ENCODE results near the gene GRK6.

GRK6 gene

GRCh38 chr5:177448244-177448950 lies 21.9 kb downstream of the GRK6 start:
- H3K4me3 ChIP-seq (ENCODE audit: low read depth, low read length), result no peak overlapping the region

GRCh38 chr5:177449140-177450061 lies 22.9 kb downstream of the GRK6 start:
- TF ChIP-seq CTCF (IDR thresholded peaks at IDR 0.05; ENCODE audit: low read depth, low read length), result no peak
- no peak overlapping the region for H3K4me3 ChIP-seq (ENCODE audit: low read depth, low read length)

More at GRCh38 chr5:177448244-177448950, 21.9 kb downstream of the GRK6 start:
- TF ChIP-seq CTCF (IDR thresholded peaks at IDR 0.05; ENCODE audit: low read depth, low read length), result no peak

GRCh38 chr5:177450667-177451424 lies 24.4 kb downstream of the GRK6 start:
- TF ChIP-seq CTCF (IDR thresholded peaks at IDR 0.05; ENCODE audit: low read depth, low read length), result no peak
- H3K4me3 ChIP-seq (ENCODE audit: low read depth, low read length), result no peak overlapping the region

- H3K4me3 ChIP-seq (ENCODE audit: low read depth, low read length), result no peak overlapping the region
- TF ChIP-seq CTCF (IDR thresholded peaks at IDR 0.05; ENCODE audit: low read depth, low read length), result no peak
Measured at GRCh38 chr5:177452688-177453638, 26.5 kb downstream of the GRK6 start.

- no peak for TF ChIP-seq CTCF (IDR thresholded peaks at IDR 0.05; ENCODE audit: low read depth, low read length)
- peak overlapping the region; percentile 51 for H3K4me3 ChIP-seq (ENCODE audit: low read depth, low read length)
Measured at GRCh38 chr5:177453852-177454396, 27.4 kb downstream of the GRK6 start.

GRCh38 chr5:177454397-177455035 lies 28.0 kb downstream of the GRK6 start:
- peak; percentile 86 for TF ChIP-seq CTCF (IDR thresholded peaks at IDR 0.05; ENCODE audit: low read depth, low read length)
- H3K4me3 ChIP-seq (ENCODE audit: low read depth, low read length), result peak overlapping the region; percentile 51
